Activated CD8-positive, alpha-beta memory T cell treated with anti-CD3 and anti-CD28 coated beads, Interleukin-2, amount 50 U/mL, for 4 hours (primary cell): Measurements from ENCODE around the gene CST6.
"Not testable (repeated sequence)": the region's sequence is repeated elsewhere in the genome, so short reads cannot be mapped to it uniquely, and the experiment has no call there.

ENCODE experiments used
- DNase-seq: peaks from one replicate; pipeline ENCODE4 v3.0.0-alpha.2; 2020

Gene CST6

GRCh38 chr11:65987336-65987735 is 24.5 kb upstream of the CST6 start:
- no peak for DNase-seq

GRCh38 chr11:65988791-65989592 is 22.8 kb upstream of the CST6 start:
- DNase-seq = peak; percentile 90

GRCh38 chr11:65992056-65992455 is 19.8 kb upstream of the CST6 start:
- no peak for DNase-seq

- no peak for DNase-seq
Observed at GRCh38 chr11:65997286-65997685, 14.5 kb upstream of the CST6 start.

GRCh38 chr11:66001942-66002647 is 9.7 kb upstream of the CST6 start, which contains the start of the genes BANF1 and EIF1AD:
BANF1 (plus strand) TSS chr11:66002503; CDS start chr11:66003251, 748 bp downstream.
EIF1AD (minus strand) TSS chr11:66002157; CDS start chr11:66000389, 1,768 bp downstream.
- DNase-seq = peak; percentile 86

- peak; percentile 76 for DNase-seq
Observed at GRCh38 chr11:66002648-66003225, 9.1 kb upstream of the CST6 start.

GRCh38 chr11:66003291-66003690 is 8.5 kb upstream of the CST6 start:
- DNase-seq = no peak

- DNase-seq = no peak
Observed at GRCh38 chr11:66004186-66004585, 7.6 kb upstream of the CST6 start.

- no peak for DNase-seq
Observed at GRCh38 chr11:66006134-66006890, 5.5 kb upstream of the CST6 start.

- no peak for DNase-seq
Observed at GRCh38 chr11:66006891-66007176, 5.0 kb upstream of the CST6 start.

- no peak for DNase-seq
Observed at GRCh38 chr11:66007201-66007634, 4.6 kb upstream of the CST6 start.

- no peak for DNase-seq
Observed at GRCh38 chr11:66008095-66008467, 3.7 kb upstream of the CST6 start.

- DNase-seq = no peak
Observed at GRCh38 chr11:66008468-66009101, 3.2 kb upstream of the CST6 start.

GRCh38 chr11:66010036-66010435 is 1.8 kb upstream of the CST6 start:
- DNase-seq = not testable (repeated sequence)

- no peak for DNase-seq
Observed at GRCh38 chr11:66011239-66011784, 496 bp upstream of the CST6 start.

- no peak for DNase-seq
Observed at GRCh38 chr11:66012371-66012945, 650 bp downstream of the CST6 start.

GRCh38 chr11:66012946-66013761 is 1.3 kb downstream of the CST6 start:
- no peak for DNase-seq

GRCh38 chr11:66013762-66014100 is 1.9 kb downstream of the CST6 start:
- DNase-seq = no peak

- DNase-seq = no peak
Observed at GRCh38 chr11:66014804-66015453, 3.1 kb downstream of the CST6 start.

- no peak for DNase-seq
Observed at GRCh38 chr11:66015454-66015881, 3.7 kb downstream of the CST6 start.
